ENCODE measurements around the gene TRIO. TPM values are rescaled to one million over a fixed set of nuclear protein-coding genes. Genes with fewer than 3 reads are reported as not detected.

The TRIO gene
- total RNA-seq, 1 donor from 2014 or later, result 163 TPM

- Mint-ChIP-seq H3K9me3 (ENCODE audit: low read depth) (no peaks in the 10 kb centered on the region), H3K27me3 (no peaks in the 10 kb centered on the region), H3K4me1 (ENCODE audit: low read depth) (peaks cover 9% of the 10 kb centered on the region), H3K27ac (no peak overlapping the region), H3K4me3 (ENCODE audit: low read depth) (no peak overlapping the region), H3K36me3 (ENCODE audit: insufficient read depth) (peaks cover 20% of the 10 kb centered on the region)
- no peak for DNase-seq (ENCODE audit: low spot score, unreplicated experiment)
- TF ChIP-seq CTCF (IDR thresholded peaks at IDR 0.05; ENCODE audit: unreplicated experiment), result no peak
Observed at GRCh38 chr5:14327624-14328023, 184.5 kb downstream of the TRIO start.

GRCh38 chr5:14328144-14328543, 185.0 kb downstream of the TRIO start:
- Mint-ChIP-seq H3K4me3 (ENCODE audit: low read depth) (no peak overlapping the region), H3K36me3 (ENCODE audit: insufficient read depth) (peaks cover 19% of the 10 kb centered on the region), H3K4me1 (ENCODE audit: low read depth) (peaks cover 9% of the 10 kb centered on the region), H3K27ac (no peak overlapping the region), H3K27me3 (no peaks in the 10 kb centered on the region), H3K9me3 (ENCODE audit: low read depth) (no peaks in the 10 kb centered on the region)
- TF ChIP-seq CTCF (IDR thresholded peaks at IDR 0.05; ENCODE audit: unreplicated experiment), result no peak
- no peak for DNase-seq (ENCODE audit: low spot score, unreplicated experiment)

GRCh38 chr5:14330291-14330690, 187.1 kb downstream of the TRIO start:
- TF ChIP-seq CTCF (IDR thresholded peaks at IDR 0.05; ENCODE audit: unreplicated experiment), result no peak
- H3K9me3 Mint-ChIP-seq (ENCODE audit: low read depth), result no peaks in the 10 kb centered on the region
- no peaks in the 10 kb centered on the region for H3K27me3 Mint-ChIP-seq
- no peak overlapping the region for H3K4me3 Mint-ChIP-seq (ENCODE audit: low read depth)
- DNase-seq (ENCODE audit: low spot score, unreplicated experiment), result no peak
- peaks cover 9% of the 10 kb centered on the region for H3K4me1 Mint-ChIP-seq (ENCODE audit: low read depth)
- peaks cover 14% of the 10 kb centered on the region for H3K36me3 Mint-ChIP-seq (ENCODE audit: insufficient read depth)
- no peak overlapping the region for H3K27ac Mint-ChIP-seq

GRCh38 chr5:14330729-14331385, 187.7 kb downstream of the TRIO start:
- no peaks in the 10 kb centered on the region for H3K9me3 Mint-ChIP-seq (ENCODE audit: low read depth)
- H3K27ac Mint-ChIP-seq, result no peak overlapping the region
- DNase-seq (ENCODE audit: low spot score, unreplicated experiment), result no peak
- no peak overlapping the region for H3K4me3 Mint-ChIP-seq (ENCODE audit: low read depth)
- no peak for TF ChIP-seq CTCF (IDR thresholded peaks at IDR 0.05; ENCODE audit: unreplicated experiment)
- H3K36me3 Mint-ChIP-seq (ENCODE audit: insufficient read depth), result peaks cover 12% of the 10 kb centered on the region
- peaks cover 7% of the 10 kb centered on the region for H3K4me1 Mint-ChIP-seq (ENCODE audit: low read depth)
- H3K27me3 Mint-ChIP-seq, result no peaks in the 10 kb centered on the region

- TF ChIP-seq CTCF (IDR thresholded peaks at IDR 0.05; ENCODE audit: unreplicated experiment), result no peak
- H3K9me3 Mint-ChIP-seq (ENCODE audit: low read depth), result no peaks in the 10 kb centered on the region
- no peaks in the 10 kb centered on the region for H3K27me3 Mint-ChIP-seq
- H3K4me1 Mint-ChIP-seq (ENCODE audit: low read depth), result peaks cover 2% of the 10 kb centered on the region
- peaks cover 12% of the 10 kb centered on the region for H3K36me3 Mint-ChIP-seq (ENCODE audit: insufficient read depth)
- DNase-seq (ENCODE audit: low spot score, unreplicated experiment), result no peak
- no peak overlapping the region for H3K4me3 Mint-ChIP-seq (ENCODE audit: low read depth)
- no peak overlapping the region for H3K27ac Mint-ChIP-seq
Observed at GRCh38 chr5:14331386-14331781, 188.2 kb downstream of the TRIO start.

Data from progenitor cell of endocrine pancreas (in vitro differentiated cells).